Osteoblast (primary cell): Measurements from ENCODE around the gene TMEM184A. TPM values are rescaled to one million over a fixed set of nuclear protein-coding genes. Genes with fewer than 3 reads are reported as not detected.

Experiments used
- DNase-seq: peaks from one replicate; pipeline ENCODE4 v3.0.0; 2011; ENCODE audit warnings: low spot score, mixed read lengths; ENCODE audit not compliant: insufficient read length; ENCODE audit errors: missing footprints
- H2AFZ ChIP-seq: 2 replicates; pipeline ENCODE4 v1.6.0; 2011; ENCODE audit warnings: mild to moderate bottlenecking, low read length
- H3K27ac ChIP-seq: 2 replicates; pipeline ENCODE4 v1.5.1; 2011; ENCODE audit warnings: mild to moderate bottlenecking, low read depth, low read length, moderate library complexity
- H3K27me3 ChIP-seq: 2 replicates; pipeline ENCODE4 v1.6.0; 2012; ENCODE audit warnings: mild to moderate bottlenecking, control low read depth, inconsistent platforms, low read length, moderate library complexity; ENCODE audit not compliant: insufficient read depth
- H3K36me3 ChIP-seq: 2 replicates; pipeline ENCODE4 v1.5.1; 2011; ENCODE audit warnings: mild to moderate bottlenecking, low read length, control low read depth, moderate library complexity; ENCODE audit not compliant: insufficient read depth
- H3K4me1 ChIP-seq: 2 replicates; pipeline ENCODE4 v1.5.1; 2011; ENCODE audit warnings: mild to moderate bottlenecking, low read length, control low read depth, moderate library complexity; ENCODE audit not compliant: insufficient read depth
- H3K4me2 ChIP-seq: 2 replicates; pipeline ENCODE4 v1.6.0; 2011; ENCODE audit warnings: mild to moderate bottlenecking, low read length; ENCODE audit not compliant: insufficient read depth
- H3K4me3 ChIP-seq: fragments of 200-600 bp; sonication (generic); 3 replicates; pipeline ENCODE4 v1.5.1; 2012; ENCODE audit warnings: mild to moderate bottlenecking, low read length, inconsistent platforms; ENCODE audit not compliant: insufficient read depth
- H3K79me2 ChIP-seq: 2 replicates; pipeline ENCODE4 v1.6.0; 2012; ENCODE audit warnings: mild to moderate bottlenecking, low read length, control low read depth, inconsistent platforms; ENCODE audit not compliant: insufficient read depth
- H3K9me3 ChIP-seq: 2 replicates; pipeline ENCODE4 v1.5.1; 2011; ENCODE audit warnings: low read depth, low read length, control low read depth
- H4K20me1 ChIP-seq: 2 replicates; pipeline ENCODE4 v1.6.0; 2012; ENCODE audit warnings: mild to moderate bottlenecking, low read length, control low read depth; ENCODE audit not compliant: insufficient read depth
- total RNA-seq: library from RNA; depleted of rRNA; stranded (reverse); fragments of >200 nt; gene quantifications from 2 replicates; pipeline ENCODE4 v1.2.3, GENCODE V29; 2012
- TF ChIP-seq, protein P1 (sequence below): IDR thresholded peaks from 2 replicates; pipeline ENCODE4 v1.5.1; 2011; ENCODE audit warnings: mild to moderate bottlenecking, low read depth, low read length, moderate library complexity; ENCODE audit errors: extremely low read depth

Gene TMEM184A
- total RNA-seq, 1 donor: under 0.01 TPM

DNA sequence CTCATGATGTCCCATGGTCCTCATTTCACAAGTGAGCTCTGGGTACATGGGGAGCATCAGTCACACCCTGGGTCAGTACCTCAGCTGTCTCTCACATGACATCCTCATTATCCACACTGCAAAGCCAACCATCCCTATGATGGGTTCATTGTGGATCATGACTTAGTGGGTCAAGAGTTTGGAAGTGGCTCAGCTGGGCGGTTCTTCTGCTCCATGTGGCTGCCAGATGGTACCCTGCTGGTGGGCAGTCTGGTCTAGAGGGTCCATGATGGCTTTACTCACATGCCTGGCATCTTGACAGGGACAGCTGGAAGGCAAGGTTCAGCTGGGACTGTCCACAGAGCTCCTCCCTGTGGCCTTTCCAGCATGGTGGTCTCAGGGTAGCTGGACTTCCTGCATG is 33.0 kb upstream of the TMEM184A start:
- H3K27ac ChIP-seq: no peak overlapping the region
- H2AFZ ChIP-seq: no peak overlapping the region
- H3K4me3 ChIP-seq: no peak overlapping the region
- peaks cover 4% of the 10 kb centered on the region for H3K9me3 ChIP-seq
- no peaks in the 10 kb centered on the region for H3K36me3 ChIP-seq
- TF ChIP-seq, protein P1, sequence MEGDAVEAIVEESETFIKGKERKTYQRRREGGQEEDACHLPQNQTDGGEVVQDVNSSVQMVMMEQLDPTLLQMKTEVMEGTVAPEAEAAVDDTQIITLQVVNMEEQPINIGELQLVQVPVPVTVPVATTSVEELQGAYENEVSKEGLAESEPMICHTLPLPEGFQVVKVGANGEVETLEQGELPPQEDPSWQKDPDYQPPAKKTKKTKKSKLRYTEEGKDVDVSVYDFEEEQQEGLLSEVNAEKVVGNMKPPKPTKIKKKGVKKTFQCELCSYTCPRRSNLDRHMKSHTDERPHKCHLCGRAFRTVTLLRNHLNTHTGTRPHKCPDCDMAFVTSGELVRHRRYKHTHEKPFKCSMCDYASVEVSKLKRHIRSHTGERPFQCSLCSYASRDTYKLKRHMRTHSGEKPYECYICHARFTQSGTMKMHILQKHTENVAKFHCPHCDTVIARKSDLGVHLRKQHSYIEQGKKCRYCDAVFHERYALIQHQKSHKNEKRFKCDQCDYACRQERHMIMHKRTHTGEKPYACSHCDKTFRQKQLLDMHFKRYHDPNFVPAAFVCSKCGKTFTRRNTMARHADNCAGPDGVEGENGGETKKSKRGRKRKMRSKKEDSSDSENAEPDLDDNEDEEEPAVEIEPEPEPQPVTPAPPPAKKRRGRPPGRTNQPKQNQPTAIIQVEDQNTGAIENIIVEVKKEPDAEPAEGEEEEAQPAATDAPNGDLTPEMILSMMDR: no peak
- H3K4me1 ChIP-seq: no peaks in the 10 kb centered on the region
- no peak overlapping the region for H3K4me2 ChIP-seq
- no peak for DNase-seq
- no peaks in the 10 kb centered on the region for H3K79me2 ChIP-seq
- H4K20me1 ChIP-seq: no peaks in the 10 kb centered on the region
- H3K27me3 ChIP-seq: peaks cover 54% of the 10 kb centered on the region

GRCh38 chr7:1587738-1588137 is 31.7 kb upstream of the TMEM184A start:
- peak; percentile 58 for DNase-seq
- TF ChIP-seq, protein P1: no peak
- Histone ChIP-seq H3K4me2 (no peak overlapping the region), H3K27ac (no peak overlapping the region), H3K27me3 (peaks cover 45% of the 10 kb centered on the region), H3K9me3 (peaks cover 4% of the 10 kb centered on the region), H3K4me3 (no peak overlapping the region), H4K20me1 (no peaks in the 10 kb centered on the region), H2AFZ (no peak overlapping the region), H3K79me2 (no peaks in the 10 kb centered on the region), H3K4me1 (no peaks in the 10 kb centered on the region), H3K36me3 (no peaks in the 10 kb centered on the region)

- TF ChIP-seq, protein P1: no peak
- H2AFZ ChIP-seq: no peak overlapping the region
- H3K79me2 ChIP-seq: no peaks in the 10 kb centered on the region
- no peaks in the 10 kb centered on the region for H4K20me1 ChIP-seq
- peaks cover 41% of the 10 kb centered on the region for H3K27me3 ChIP-seq
- no peak overlapping the region for H3K4me3 ChIP-seq
- H3K4me1 ChIP-seq: no peaks in the 10 kb centered on the region
- DNase-seq: peak; percentile 59
- H3K27ac ChIP-seq: no peak overlapping the region
- H3K4me2 ChIP-seq: no peak overlapping the region
- peaks cover 4% of the 10 kb centered on the region for H3K9me3 ChIP-seq
- no peaks in the 10 kb centered on the region for H3K36me3 ChIP-seq
Observed at GRCh38 chr7:1586827-1587705, 31.1 kb upstream of the TMEM184A start.

DNA sequence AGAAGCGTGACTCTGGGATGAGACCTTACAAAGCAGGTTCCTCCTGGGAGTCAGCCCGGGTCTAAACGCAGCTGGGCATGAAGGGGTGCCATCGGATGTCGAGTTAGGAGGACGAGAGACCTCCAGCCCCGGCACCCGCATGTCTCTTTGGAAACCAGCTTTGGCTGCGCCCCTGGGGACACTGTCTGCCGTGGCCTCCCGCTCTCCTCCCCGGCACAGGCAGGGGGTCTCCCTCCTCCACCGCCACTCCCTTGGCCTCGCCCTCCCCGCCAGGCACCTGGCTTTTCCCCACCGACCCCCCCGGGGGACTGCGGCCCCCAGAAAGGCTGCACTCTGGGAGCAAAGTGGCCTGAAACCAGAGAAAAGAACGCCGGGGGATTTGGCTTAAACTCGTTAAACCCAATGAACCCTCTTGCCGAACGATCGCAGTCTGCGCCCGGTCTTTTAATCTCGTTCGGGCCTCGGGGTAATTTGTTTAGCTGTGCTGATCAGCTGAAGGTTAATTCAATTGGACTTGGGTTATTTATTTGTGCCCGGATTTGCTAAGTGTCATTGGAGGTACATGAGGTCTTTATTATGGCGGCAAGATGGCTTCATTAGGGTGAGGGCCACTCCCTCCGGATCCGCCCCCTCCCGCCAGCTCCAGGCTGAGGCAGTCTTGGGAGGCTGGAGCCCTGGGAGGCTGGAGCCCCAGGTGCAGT is 30.3 kb upstream of the TMEM184A start:
- no peak overlapping the region for H3K4me3 ChIP-seq
- no peaks in the 10 kb centered on the region for H3K4me1 ChIP-seq
- H3K9me3 ChIP-seq: peaks cover 4% of the 10 kb centered on the region
- H3K27ac ChIP-seq: no peak overlapping the region
- no peak overlapping the region for H2AFZ ChIP-seq
- DNase-seq: peak; percentile 46
- no peak overlapping the region for H3K4me2 ChIP-seq
- TF ChIP-seq, protein P1: no peak
- no peaks in the 10 kb centered on the region for H3K36me3 ChIP-seq
- peaks cover 34% of the 10 kb centered on the region for H3K27me3 ChIP-seq
- no peaks in the 10 kb centered on the region for H3K79me2 ChIP-seq
- H4K20me1 ChIP-seq: no peaks in the 10 kb centered on the region
